ENCODE measurements around the gene CBLN4. TPM values are rescaled to one million over a fixed set of nuclear protein-coding genes. Genes with fewer than 3 reads are reported as not detected.

CBLN4 gene
- total and polyA plus RNA-seq, 2 of the 4 experiments (the other 2 are of a cell fraction), result not detected

GRCh38 chr20:56014998-56015397 lies 9.7 kb upstream of the CBLN4 start:
- Histone ChIP-seq H3K4me3 (ENCODE audit: insufficient read depth, low read depth, low read length) (no peak overlapping the region), H4K5ac (ENCODE audit: low read depth, low read length) (no peak overlapping the region), H3K36me3 (ENCODE audit: control insufficient read depth, insufficient read depth, low read length) (no peaks in the 10 kb centered on the region), H3K9me1 (ENCODE audit: insufficient read depth, low read length) (no peaks in the 10 kb centered on the region), H2BK120ac (ENCODE audit: low read depth, low read length) (no peak overlapping the region), H3K14ac (replicated peaks; ENCODE audit: low read depth, low read length) (no peak overlapping the region), H3K56ac (ENCODE audit: extremely low read depth, insufficient read depth, low read length) (no peak overlapping the region), H3K23ac (ENCODE audit: low read depth, low read length) (no peak overlapping the region), H3K18ac (ENCODE audit: low read depth, low read length) (no peak overlapping the region), H2BK20ac (ENCODE audit: low read depth, low read length) (no peak overlapping the region), H3K79me1 (ENCODE audit: low read depth in 1 of 2, low read length in 2 of 2) (no peaks in the 10 kb centered on the region), H3K27me3 (ENCODE audit: control insufficient read depth, insufficient read depth, low read length) (no peaks in the 10 kb centered on the region), H3K27ac (ENCODE audit: insufficient read depth, low read length) (no peak overlapping the region), H3K4me2 (ENCODE audit: low read depth, low read length) (no peak overlapping the region), H3K9ac (ENCODE audit: low read depth, low read length) (no peak overlapping the region), H3K4ac (ENCODE audit: low read depth, low read length) (no peak overlapping the region), H2BK15ac (ENCODE audit: low read depth, low read length) (no peak overlapping the region), H2AK9ac (replicated peaks; ENCODE audit: low read depth, low read length, poor library complexity) (no peak overlapping the region), H4K91ac (ENCODE audit: insufficient read depth, low read depth, low read length) (no peak overlapping the region), H2BK5ac (ENCODE audit: low read depth, low read length, poor library complexity, severe bottlenecking) (no peak overlapping the region), H3K9me3 (ENCODE audit: control insufficient read depth, insufficient read depth, low read length) (peaks cover 22% of the 10 kb centered on the region), H4K20me1 (ENCODE audit: insufficient read depth, low read length) (no peaks in the 10 kb centered on the region), H3K4me1 (ENCODE audit: control insufficient read depth, insufficient read depth, low read length) (no peaks in the 10 kb centered on the region), H2AFZ (replicated peaks; ENCODE audit: low read length, poor library complexity) (no peak overlapping the region), H2AK5ac (ENCODE audit: low read depth, low read length) (no peak overlapping the region), H4K8ac (ENCODE audit: low read depth in 2 of 2, low read length in 2 of 2) (no peak overlapping the region)
- intact Hi-C loops (cut with micrococcal nuclease) (no loop called here), in situ Hi-C loops (cut with MboI; ENCODE audit: low sequenced_read_pairs) (no loop called here), dilution Hi-C loops (cut with HindIII; ENCODE audit: low sequenced_read_pairs, unreplicated experiment) (no loop called here)
- POLR2A ChIA-PET (ENCODE audit: unreplicated experiment), result no interaction called here
- no TSS peak for BruUV-seq (replicated peaks)
- no peak for ATAC-seq (ENCODE audit: low read depth)
- TF ChIP-seq MXI1 (IDR thresholded peaks at IDR 0.05; ENCODE audit: borderline replicate concordance, low read depth, low read length) (no peak), CHD1 (IDR thresholded peaks at IDR 0.05; ENCODE audit: low read depth, low read length) (no peak), MAFK (IDR thresholded peaks at IDR 0.05; ENCODE audit: low read depth, low read length) (no peak), FOS (IDR thresholded peaks at IDR 0.05; ENCODE audit: low read depth, low read length) (no peak), ELK1 (IDR thresholded peaks at IDR 0.05; ENCODE audit: borderline replicate concordance, low read depth, low read length) (no peak), NFE2L2 (IDR thresholded peaks at IDR 0.05; ENCODE audit: low read depth, low read length) (no peak), BHLHE40 (IDR thresholded peaks at IDR 0.05; ENCODE audit: low read depth, low read length) (no peak), USF2 (IDR thresholded peaks at IDR 0.05; ENCODE audit: low read depth, low read length) (no peak), POLR2A (IDR thresholded peaks at IDR 0.05; ENCODE audit: low read depth, low read length) (no peak), RCOR1 (IDR thresholded peaks at IDR 0.05; ENCODE audit: insufficient replicate concordance, low read length) (no peak), RAD21 (IDR thresholded peaks at IDR 0.05; ENCODE audit: low read length) (no peak)
- TF ChIP-seq, protein P1, sequence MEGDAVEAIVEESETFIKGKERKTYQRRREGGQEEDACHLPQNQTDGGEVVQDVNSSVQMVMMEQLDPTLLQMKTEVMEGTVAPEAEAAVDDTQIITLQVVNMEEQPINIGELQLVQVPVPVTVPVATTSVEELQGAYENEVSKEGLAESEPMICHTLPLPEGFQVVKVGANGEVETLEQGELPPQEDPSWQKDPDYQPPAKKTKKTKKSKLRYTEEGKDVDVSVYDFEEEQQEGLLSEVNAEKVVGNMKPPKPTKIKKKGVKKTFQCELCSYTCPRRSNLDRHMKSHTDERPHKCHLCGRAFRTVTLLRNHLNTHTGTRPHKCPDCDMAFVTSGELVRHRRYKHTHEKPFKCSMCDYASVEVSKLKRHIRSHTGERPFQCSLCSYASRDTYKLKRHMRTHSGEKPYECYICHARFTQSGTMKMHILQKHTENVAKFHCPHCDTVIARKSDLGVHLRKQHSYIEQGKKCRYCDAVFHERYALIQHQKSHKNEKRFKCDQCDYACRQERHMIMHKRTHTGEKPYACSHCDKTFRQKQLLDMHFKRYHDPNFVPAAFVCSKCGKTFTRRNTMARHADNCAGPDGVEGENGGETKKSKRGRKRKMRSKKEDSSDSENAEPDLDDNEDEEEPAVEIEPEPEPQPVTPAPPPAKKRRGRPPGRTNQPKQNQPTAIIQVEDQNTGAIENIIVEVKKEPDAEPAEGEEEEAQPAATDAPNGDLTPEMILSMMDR (conservative IDR thresholded peaks at IDR 0.05; ENCODE audit: low read depth, low read length), result no peak
- no CpG with 5 or more reads among the region's 5 CpGs for WGBS, 2 experiments (ENCODE audit: extremely low coverage in 2 of 2, insufficient read length in 1 of 2)
- CTCF ChIA-PET, result no interaction called here
- no peak for DNase-seq

All from IMR-90 (cell line).